Stimulated activated CD8-positive, alpha-beta memory T cell treated with anti-CD3 and anti-CD28 coated beads, Interleukin-7, amount 100 ng/mL, for 1 hour (primary cell): ENCODE measurements around the gene RC3H2.
"Not testable (repeated sequence)": the region's sequence is repeated elsewhere in the genome, so short reads cannot be mapped to it uniquely, and the experiment has no call there.

Source experiments
- DNase-seq, 2 donors: peaks; one replicate each; pipeline ENCODE4 v3.0.0-alpha.2; 2020; ENCODE audit warnings: low read depth in 2 of 2

RC3H2 gene

DNA sequence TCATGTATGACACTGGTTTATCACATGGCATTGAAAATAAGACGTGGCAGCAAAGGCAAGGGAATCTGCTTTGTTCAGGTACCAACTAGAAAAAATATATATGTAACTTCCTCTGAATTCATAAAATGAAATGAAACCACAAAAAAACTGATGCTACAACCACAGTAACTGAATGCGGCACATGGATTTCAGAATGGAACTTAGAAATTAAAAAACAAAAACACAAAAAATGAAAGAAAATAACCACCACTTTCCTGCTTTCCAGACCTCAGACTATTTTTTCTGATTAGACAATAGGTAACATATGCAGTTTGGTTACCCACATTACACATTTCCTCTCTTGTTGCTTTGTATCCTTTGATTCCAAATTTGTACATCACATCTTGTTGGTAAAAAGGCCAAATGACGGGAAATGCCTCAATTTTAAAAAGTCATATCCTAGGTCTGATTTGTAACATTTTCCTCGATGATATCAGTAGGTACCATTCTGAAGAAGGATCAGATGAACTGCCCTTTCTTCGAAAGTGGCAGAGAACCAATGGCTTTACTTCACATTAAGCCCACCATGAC lies 58.7 kb downstream of the RC3H2 start:
- DNase-seq = no peak

DNA sequence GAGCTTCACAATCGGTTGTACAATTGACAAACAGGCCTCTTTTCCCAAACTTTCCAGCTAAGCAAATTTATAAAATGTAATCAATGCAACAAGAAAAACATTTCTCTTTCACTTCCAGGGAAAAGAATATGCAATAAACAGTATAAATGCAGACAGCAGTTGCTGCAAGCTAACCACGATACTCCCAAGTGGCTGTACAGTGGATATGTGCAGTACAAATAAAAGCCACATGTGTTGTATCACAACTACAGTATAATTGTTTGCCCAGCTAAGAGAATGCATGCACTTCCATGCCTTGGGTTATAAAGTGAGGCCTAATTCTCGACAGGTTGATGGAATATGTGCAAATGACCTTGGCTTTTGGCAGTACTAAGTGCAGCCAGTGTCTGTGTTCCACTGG lies 60.0 kb downstream of the RC3H2 start:
- no peak for DNase-seq

DNA sequence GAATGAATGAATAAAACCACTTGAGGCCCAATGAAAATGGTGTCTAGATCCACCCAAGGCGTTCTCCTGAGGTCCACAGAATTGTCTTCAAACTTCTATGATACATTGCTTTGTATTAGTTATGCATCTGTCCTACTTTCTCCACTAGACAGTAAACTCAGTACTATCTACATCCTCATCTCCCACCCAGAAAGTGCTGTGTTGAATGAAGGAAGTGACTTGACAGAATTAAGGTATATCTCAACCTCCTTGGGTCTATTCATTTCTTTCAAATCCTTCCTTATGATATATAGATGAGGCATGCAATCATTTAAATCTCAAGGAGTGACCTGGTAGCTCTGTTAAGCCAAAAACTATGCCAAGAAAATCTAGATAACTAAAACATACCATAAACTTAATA lies 61.0 kb downstream of the RC3H2 start:
- DNase-seq = no peak

DNA sequence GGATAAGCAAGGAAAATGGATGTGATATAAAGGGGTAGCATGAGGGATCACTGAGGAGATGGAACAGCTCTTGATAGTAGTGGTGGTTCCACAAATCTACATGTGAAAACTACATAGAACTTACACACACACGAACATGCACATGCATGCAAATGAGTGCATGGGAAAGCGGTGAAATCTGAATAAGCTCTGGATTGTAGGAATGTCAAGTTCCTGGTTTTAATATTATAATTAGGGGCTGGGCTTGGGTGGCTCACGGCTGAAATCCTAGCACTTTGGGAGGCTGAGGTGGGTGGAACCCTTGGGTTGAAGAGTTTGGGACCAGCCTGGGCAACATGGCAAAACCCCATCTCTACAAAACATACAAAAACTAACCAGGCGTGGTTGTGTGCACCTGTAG lies 63.7 kb downstream of the RC3H2 start:
- DNase-seq = no peak

DNA sequence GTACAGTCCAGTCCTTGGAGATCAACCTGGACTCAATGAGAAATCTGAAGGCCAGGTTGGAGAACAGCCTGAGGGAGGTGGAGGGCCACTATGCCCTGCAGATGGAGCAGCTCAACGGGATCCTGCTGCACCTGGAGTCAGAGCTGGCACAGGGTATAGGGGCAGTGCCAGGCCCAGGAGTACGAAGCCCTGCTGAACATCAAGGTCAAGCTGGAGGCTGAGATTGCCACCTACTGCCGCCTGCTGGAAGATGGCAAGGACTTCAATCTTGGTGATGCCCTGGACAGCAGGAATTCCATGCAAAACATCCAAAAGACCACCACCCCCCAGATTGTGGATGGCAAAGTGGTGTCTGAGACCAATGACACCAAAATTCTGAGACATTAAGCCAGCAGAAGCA lies 66.7 kb downstream of the RC3H2 start:
- not testable (repeated sequence) for DNase-seq

DNA sequence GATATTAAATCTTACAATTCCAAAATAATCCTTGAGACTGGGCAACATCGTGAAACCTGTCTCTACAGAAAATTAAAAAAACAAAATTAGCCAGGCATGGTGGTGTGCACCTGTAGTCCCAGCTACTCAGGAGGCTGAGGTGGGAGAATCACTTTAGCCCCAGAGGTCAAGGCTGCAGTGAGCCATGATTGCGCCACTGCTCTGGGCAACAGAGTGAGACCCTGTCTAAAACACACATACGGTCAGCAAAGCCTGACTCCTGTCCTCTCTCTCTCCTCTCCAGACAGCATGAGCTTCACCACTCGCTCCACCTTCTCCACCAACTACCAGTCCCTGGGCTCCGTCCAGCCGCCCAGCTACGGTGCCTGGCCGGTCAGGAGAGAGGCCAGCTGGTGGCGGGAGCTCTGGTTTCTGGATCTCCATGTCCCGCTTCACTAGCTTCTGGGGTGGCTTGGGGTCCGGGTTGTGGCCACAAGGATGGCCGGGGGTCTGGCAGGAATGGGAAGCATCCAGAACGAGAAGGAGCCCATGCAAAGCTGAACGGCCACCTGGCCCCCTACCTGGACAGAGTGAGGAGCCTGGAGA lies 67.8 kb downstream of the RC3H2 start:
- DNase-seq = no peak

DNA sequence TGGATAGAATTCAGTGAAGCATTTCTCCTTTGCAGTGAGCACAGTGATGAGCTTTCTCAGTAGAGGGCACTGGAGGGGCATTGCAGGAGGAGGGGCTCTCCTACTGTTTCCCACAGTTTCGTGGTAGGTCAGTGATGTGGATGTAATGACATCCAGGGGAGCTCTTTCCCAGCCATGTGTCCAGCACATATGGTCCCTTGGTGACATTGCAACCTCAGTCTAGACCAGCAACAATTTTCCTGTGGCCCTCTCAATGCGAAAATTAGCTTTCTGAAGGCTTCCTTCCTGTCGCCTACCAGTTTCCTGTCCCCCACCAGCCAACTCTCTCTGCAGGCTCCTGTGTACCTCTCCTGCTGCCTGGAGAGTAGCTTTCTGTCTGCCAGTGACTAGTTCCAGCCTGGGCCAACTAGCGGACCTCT lies 69.8 kb downstream of the RC3H2 start:
- DNase-seq = no peak

DNA sequence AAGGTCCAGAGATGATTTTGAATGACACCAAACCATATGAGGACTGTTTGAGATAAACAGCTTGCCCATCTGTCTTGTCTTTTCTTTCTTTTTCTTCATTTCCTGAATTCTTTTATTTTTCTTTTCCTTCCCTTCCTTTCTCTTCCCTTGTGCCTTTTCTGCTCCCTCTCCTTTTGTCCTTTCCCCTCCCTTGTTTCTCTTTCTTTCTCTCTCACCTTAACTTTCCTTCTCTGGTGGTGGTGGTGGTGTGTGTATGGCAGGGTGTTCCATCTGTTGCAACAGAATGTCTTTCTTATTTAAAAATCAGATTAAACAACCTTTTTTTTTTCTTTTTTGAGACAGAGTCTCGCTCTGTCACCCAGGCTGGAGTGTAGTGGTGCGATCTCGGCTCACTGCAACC lies 73.0 kb downstream of the RC3H2 start:
- DNase-seq = no peak

DNA sequence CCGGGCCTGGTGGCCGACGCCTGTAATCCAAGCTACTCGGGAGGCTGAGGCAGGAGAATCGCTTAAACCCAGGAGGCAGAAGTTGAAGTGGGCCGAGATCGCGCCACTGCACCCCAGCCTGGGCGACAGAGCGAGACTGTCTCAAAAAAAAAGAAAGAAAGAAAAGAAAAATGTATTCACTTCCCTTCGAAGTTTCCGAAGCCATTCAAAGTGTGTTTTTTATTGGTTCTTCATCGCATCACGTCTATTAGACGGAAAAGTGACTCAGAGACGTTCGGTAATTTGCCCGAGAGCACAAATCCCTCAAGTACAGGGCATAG lies 76.2 kb downstream of the RC3H2 start:
- DNase-seq = not testable (repeated sequence)

DNA sequence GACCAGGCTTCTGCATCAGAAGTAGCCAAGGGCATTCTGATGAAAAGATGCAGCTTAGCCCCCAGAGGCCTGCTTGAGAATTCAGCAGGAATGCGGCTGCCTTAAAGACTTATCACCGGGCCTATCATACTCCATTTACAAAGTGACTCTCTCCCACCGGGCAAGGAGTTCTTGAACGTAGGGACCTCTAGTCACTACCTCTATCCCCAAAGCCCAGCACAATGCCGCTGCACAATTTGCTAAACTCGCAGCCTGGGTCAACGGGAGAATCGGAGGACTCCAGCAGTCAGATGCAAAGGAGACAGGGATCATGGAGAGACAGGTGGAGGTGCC lies 77.4 kb downstream of the RC3H2 start:
- no peak for DNase-seq

DNA sequence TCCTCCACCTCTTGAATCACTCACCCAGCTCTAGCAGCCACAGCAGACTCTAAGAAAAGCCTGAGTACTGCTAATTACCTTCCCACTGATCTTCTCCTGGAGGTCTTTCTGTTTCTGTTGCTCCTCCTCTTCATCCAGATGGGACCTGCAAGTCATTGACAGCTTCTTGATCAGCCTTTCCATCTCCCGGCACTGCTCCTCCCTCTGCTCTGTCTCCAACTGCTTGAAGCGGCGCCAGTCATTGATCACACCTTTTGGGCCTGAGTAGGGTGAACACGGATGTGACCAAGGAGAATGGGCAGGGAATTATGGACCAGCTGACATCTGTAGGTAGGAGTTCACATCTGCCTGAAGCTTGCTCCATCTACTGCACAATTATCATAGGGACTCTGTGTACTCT lies 82.2 kb downstream of the RC3H2 start:
- DNase-seq = no peak

DNA sequence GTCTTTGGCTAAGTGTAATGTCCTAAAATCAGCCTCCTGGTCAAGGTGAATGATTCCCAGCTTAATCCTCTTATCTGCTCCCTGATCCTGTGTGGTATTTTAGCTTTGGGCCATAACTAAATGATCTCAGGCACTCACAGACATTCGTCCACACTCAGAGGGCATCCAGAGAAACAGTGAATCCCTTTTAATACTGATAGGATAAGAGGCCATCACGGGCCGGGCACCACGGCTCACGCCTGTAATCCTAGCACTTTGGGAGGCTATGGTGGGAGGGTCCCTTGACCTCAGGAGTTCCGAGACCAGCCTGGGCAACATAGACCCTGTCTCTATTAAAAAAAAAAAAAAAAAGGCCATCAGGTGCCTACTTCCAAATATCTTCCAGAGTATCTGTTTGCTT lies 83.1 kb downstream of the RC3H2 start:
- no peak for DNase-seq

DNA sequence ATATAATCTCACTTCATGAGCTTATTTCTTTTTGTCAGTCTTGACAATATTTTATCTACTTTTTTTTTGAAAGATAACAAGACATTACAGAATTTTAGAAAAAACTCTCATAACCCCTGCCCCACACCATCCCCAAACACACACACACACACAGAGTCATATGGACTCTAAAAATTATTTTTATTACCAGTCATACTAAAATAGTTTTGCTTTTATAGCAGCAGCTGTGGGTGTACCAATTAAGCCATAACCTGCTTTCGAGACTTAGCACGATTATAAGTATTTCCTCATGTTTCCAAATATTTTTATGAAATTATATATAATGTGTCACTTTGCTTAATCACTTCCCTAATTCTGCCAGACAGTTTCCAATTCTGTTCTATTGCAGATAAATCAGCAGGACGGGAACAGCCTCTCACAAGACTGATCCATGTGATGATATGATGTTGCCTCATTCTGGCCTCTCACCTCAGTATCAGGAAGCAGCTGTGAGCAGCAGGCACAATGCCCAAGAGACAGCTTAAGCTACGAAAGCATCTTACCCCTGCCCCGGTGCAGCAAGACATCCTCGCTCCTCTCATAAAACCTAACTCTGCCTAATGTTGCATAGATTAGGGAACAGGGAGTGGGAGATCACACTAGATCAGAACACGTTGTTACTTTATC lies 83.7 kb downstream of the RC3H2 start:
- no peak for DNase-seq

DNA sequence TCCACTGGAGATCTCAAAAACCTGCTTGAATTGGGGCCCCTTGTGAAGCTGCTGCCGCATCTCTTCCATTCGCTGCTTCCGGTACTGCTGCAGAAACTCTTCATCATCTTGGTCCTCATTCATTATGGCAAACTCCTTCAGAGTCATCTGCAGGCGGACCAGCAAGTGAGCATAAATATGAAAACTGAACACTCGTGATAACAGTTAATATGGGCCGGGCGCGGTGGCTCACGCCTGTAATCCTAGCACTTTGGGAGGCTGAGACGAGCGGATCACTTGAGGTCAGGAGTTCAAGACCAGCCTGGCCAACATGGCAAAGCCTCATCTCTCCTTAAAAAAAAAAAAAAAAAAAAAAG lies 84.7 kb downstream of the RC3H2 start:
- DNase-seq = no peak

DNA sequence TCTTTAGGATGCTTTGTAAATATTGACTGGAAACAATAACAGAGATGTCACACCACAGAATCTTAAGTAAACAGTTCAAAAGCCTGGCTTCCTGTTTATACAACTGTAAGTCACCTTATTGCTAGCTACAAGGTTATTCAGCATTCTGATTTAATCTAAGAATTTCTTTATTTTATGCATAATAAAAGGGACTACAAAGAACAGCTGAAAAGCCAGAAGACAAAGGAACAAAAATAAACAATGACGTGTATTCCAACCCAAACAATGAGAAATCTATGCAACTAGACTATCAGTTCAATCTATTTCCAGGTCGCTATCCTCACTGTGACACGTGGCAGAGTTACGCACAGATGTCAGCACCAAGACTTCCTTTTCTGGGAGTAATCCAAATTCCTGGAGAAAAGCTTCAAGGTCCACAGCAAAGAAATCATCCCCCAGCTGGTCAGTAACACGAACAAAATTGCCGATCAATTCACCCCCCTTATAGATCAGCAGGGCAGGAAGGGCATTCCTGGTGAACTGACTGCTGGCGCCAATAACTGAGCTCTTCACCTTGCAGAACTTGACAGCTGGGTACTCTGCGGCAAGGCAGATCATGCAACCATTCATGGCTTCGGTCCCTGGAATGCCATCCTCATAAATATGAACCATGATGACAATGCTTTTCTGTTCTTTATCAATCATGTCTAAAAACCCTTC lies 85.2 kb downstream of the RC3H2 start:
- DNase-seq = no peak

DNA sequence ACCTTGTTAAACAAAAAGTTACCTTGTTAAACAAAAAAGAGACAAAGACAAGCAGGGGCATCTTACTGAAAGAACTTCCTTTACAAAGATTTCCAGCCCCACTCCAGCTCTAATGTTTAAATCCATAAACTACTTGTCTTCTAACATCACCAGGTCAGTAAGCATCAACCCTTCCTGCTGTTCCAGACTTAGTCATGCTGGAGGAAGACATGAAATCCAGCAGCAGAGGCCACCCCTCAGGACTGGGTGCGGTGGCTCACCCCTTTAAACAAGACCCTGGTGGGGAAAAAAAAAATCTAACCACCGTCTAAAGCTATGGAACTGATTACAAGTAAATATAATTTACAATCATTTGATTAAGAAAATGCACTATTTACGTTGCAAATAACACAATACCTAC lies 85.8 kb downstream of the RC3H2 start:
- no peak for DNase-seq

DNA sequence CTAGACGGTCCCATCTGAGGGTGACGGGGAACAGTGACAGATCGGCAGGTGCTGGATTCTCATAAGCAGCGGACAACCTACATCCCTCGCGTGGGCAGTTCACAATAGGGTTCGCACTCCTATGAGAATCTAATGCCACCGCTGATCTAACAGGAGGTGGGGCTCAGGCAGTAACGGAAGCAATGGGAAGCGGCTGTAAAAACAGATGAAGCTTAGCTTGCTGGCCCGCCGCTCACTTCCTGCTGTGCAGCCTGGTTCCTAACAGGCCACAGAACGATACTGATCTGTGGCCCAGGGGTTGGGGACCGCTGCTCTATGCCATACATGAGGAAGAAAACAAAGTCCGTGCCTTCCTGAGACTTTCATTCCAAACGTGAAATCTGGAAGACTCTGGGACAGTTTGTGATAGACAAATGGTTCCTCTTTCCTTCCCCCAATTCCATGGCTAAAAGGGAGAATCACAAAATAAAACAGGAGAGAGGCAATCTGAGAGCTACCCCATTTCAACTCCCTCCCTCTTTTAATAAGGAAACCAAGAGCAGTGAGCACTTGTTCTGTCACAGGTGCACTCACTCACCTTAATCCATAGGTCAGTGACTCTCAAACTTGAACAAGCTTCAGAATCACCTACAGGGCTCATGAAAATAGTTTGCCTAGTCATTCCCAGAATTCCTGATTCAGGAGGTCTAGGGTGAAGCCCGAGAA lies 88.8 kb downstream of the RC3H2 start:
- peak in 1 of 2 donors; percentile 22 for DNase-seq

DNA sequence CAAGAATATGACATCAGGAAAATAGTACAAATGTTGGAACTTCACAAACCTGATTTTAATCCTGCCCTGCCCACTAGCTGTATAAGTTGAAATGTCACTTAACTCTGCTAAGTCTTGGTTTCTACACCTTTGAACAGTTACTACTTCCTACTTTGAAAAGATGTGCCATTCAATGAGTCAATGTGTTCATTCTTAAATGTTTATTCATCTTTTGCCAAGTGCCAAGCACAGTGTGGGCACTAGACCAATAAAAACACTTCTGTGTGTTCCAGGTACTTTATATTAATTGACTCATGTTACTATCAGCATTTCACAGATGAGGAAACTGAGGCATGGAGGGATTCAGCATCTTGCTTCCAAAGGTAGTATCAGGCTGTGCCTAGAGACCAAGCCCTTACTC lies 89.6 kb downstream of the RC3H2 start:
- no peak for DNase-seq

DNA sequence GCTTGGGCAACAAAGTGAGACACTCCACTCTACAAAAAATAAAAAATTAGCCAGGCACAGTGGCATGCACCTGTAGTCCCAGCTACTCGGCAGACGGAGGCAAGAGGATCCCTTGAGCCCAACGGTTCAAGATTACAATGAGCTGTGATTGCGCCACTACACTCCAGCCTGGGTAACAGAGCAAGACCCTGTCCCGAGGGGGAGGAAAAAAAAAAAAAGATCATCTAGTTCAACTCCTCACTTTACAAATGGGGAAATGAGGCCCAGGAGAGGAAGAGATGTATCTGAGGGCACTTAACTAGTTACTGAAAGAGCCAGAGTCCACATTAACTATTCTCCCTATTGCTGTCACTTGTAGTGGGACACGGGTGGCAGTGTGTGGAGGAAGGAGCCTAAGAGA lies 90.6 kb downstream of the RC3H2 start:
- DNase-seq = no peak

DNA sequence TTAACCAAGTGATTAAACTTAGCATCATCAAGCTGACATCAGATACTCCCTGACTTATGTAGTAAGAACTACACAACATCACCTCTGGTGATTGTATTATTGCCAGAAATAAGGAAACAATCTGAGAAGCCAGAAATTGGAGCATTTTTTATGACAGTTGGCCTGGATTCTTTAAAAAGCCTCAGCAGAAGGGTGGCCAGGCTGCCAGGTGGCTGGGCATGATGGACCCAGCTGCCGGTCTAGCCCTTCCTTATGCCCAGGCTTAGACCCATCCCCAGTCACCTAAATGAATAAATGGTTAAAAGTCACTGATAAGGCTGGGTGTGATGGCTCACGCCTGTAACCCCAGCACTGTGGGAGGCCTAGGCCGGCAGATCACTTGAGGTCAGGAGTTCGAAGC lies 92.4 kb downstream of the RC3H2 start:
- DNase-seq = no peak

DNA sequence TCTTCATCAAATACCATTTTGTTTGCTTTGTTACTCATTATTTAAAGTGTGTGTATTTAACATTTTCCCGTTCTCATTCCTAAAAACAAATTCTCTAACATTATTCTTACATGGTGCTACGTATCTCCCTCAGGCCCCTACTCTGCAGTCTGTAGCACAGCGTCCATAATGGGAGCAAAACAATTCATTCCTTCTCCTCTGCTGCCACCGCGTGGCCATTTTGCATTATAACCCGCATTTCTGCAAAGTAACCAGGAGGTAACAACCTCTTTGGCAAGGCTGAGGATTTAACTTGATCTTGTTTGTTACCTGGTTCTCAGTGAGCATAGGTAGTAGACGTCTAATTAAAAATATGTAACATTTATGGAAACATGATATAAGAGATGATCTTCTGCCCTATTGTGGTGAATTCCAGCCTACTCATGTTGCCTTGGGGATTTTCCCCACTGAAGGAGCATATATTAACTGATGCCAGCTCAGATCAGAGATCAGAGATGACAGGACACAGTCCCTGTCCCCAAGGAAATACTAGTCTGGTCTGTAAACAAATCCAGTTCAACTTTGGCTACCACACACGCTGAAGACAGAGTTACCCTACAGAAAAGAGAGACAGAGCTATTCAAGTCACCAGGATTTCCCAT lies 94.7 kb downstream of the RC3H2 start:
- peak; percentile 57 for DNase-seq

DNA sequence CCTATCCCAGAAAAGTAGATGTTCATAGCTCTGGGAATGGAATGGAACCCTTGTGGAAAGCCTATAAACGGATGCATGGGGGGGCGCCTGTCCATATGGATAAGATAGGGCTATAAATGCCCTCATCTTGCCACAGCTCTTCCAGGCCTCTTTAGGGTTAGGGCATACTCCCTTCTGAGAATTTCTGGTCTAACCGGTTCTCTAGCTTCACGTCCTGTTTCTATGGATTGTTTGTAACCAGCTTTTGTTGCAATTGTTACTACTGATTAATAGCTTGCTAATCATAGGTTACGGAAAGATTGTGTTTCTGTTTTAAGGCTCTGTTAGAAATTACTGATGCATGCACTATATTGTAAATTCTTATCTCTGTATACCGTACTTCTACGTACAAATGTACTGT lies 95.9 kb downstream of the RC3H2 start:
- not testable (repeated sequence) for DNase-seq
